ENCODE measurements around the gene TFEB. TPM values are rescaled to one million over a fixed set of nuclear protein-coding genes. Genes with fewer than 3 reads are reported as not detected.

Gene TFEB
- total RNA-seq, 1 experiment from 2014 or later, result 16.2 TPM

- ChIA-PET POLR2A (no interaction called here), CTCF (interaction anchor here (0.7 kb wide), 1 partner anchor 11 kb away, joined by 3 read pairs; no protein-coding TSS in a partner anchor)
- H3K4me3 Mint-ChIP-seq (ENCODE audit: unreplicated experiment), result no peak overlapping the region
- H3K27ac Mint-ChIP-seq (ENCODE audit: low read depth, unreplicated experiment), result no peak overlapping the region
- H3K36me3 Mint-ChIP-seq (ENCODE audit: insufficient read depth, unreplicated experiment), result no peaks in the 10 kb centered on the region
- no peaks in the 10 kb centered on the region for H3K9me3 Mint-ChIP-seq (ENCODE audit: unreplicated experiment)
- peaks cover 67% of the 10 kb centered on the region for H3K27me3 Mint-ChIP-seq (ENCODE audit: insufficient read depth, unreplicated experiment)
- TF ChIP-seq CTCF (IDR thresholded peaks at IDR 0.05; ENCODE audit: unreplicated experiment), result no peak
- BruUV-seq (replicated peaks), result no TSS peak
- no peaks in the 10 kb centered on the region for H3K4me1 Mint-ChIP-seq (ENCODE audit: insufficient read depth, unreplicated experiment)
- no peak for DNase-seq (ENCODE audit: unreplicated experiment)
- intact Hi-C loops (cut with micrococcal nuclease), result no loop called here
Observed at GRCh38 chr6:41664271-41664670, 71.1 kb downstream of the TFEB start.

GRCh38 chr6:41663568-41663967 lies 71.8 kb downstream of the TFEB start:
- intact Hi-C loops (cut with micrococcal nuclease), result no loop called here
- BruUV-seq (replicated peaks), result no TSS peak
- H3K4me3 Mint-ChIP-seq (ENCODE audit: unreplicated experiment), result no peak overlapping the region
- no peak for TF ChIP-seq CTCF (IDR thresholded peaks at IDR 0.05; ENCODE audit: unreplicated experiment)
- ChIA-PET CTCF (interaction anchor here (0.7 to 0.8 kb wide), 3 partner anchors 11 to 551 kb away, joined by 3 read pairs; no protein-coding TSS in a partner anchor), POLR2A (no interaction called here)
- peaks cover 74% of the 10 kb centered on the region for H3K27me3 Mint-ChIP-seq (ENCODE audit: insufficient read depth, unreplicated experiment)
- DNase-seq (ENCODE audit: unreplicated experiment), result no peak
- H3K27ac Mint-ChIP-seq (ENCODE audit: low read depth, unreplicated experiment), result no peak overlapping the region
- H3K9me3 Mint-ChIP-seq (ENCODE audit: unreplicated experiment), result no peaks in the 10 kb centered on the region
- no peaks in the 10 kb centered on the region for H3K36me3 Mint-ChIP-seq (ENCODE audit: insufficient read depth, unreplicated experiment)
- H3K4me1 Mint-ChIP-seq (ENCODE audit: insufficient read depth, unreplicated experiment), result no peaks in the 10 kb centered on the region

GRCh38 chr6:41659935-41660334 lies 75.5 kb downstream of the TFEB start:
- Mint-ChIP-seq H3K4me3 (ENCODE audit: unreplicated experiment) (no peak overlapping the region), H3K27ac (ENCODE audit: low read depth, unreplicated experiment) (no peak overlapping the region), H3K4me1 (ENCODE audit: insufficient read depth, unreplicated experiment) (no peaks in the 10 kb centered on the region), H3K27me3 (ENCODE audit: insufficient read depth, unreplicated experiment) (peaks cover 69% of the 10 kb centered on the region), H3K9me3 (ENCODE audit: unreplicated experiment) (no peaks in the 10 kb centered on the region), H3K36me3 (ENCODE audit: insufficient read depth, unreplicated experiment) (no peaks in the 10 kb centered on the region)
- no peak for DNase-seq (ENCODE audit: unreplicated experiment)
- intact Hi-C loops (cut with micrococcal nuclease), result no loop called here
- BruUV-seq (replicated peaks), result no TSS peak
- TF ChIP-seq CTCF (IDR thresholded peaks at IDR 0.05; ENCODE audit: unreplicated experiment), result no peak
- POLR2A ChIA-PET, result interaction anchor here (0.6 kb wide), 2 partner anchors 52 to 1158 kb away, joined by 3 read pairs; no protein-coding TSS in a partner anchor
- CTCF ChIA-PET, result interaction anchor here (0.8 kb wide), 2 partner anchors 57 to 68 kb away, joined by 3 read pairs; no protein-coding TSS in a partner anchor

- H3K36me3 Mint-ChIP-seq (ENCODE audit: insufficient read depth, unreplicated experiment), result no peaks in the 10 kb centered on the region
- no peak overlapping the region for H3K4me3 Mint-ChIP-seq (ENCODE audit: unreplicated experiment)
- H3K27ac Mint-ChIP-seq (ENCODE audit: low read depth, unreplicated experiment), result no peak overlapping the region
- ChIA-PET POLR2A (no interaction called here), CTCF (no interaction called here)
- intact Hi-C loops (cut with micrococcal nuclease), result no loop called here
- peaks cover 58% of the 10 kb centered on the region for H3K27me3 Mint-ChIP-seq (ENCODE audit: insufficient read depth, unreplicated experiment)
- no peak for DNase-seq (ENCODE audit: unreplicated experiment)
- H3K4me1 Mint-ChIP-seq (ENCODE audit: insufficient read depth, unreplicated experiment), result no peaks in the 10 kb centered on the region
- no peak for TF ChIP-seq CTCF (IDR thresholded peaks at IDR 0.05; ENCODE audit: unreplicated experiment)
- no peaks in the 10 kb centered on the region for H3K9me3 Mint-ChIP-seq (ENCODE audit: unreplicated experiment)
- BruUV-seq (replicated peaks), result no TSS peak
Observed at GRCh38 chr6:41658636-41659035, 76.8 kb downstream of the TFEB start.
